GM23338 (cell line): ENCODE data around the gene B4GALT4. TPM values are rescaled to one million over a fixed set of nuclear protein-coding genes. Genes with fewer than 3 reads are reported as not detected.
A peak's percentile ranks its signal among the peaks of the same experiment; 100 is the strongest.

ENCODE experiments used
- ATAC-seq: fragments of 200-7000 bp; cut with Tn5 transposase; 3 replicates; pipeline ENCODE4 v1.9.1; 2020
- DNase-seq: peaks from one replicate; pipeline ENCODE4 v3.0.0-alpha.2; 2015; ENCODE audit warnings: low spot score
- H2AFZ ChIP-seq: fragments of 200-600 bp; sonication (generic); 2 replicates; pipeline ENCODE4 v1.8.0; 2016; ENCODE audit warnings: antibody characterized with exemption, mild to moderate bottlenecking, moderate library complexity
- H3F3A ChIP-seq: fragments of 200-600 bp; sonication (generic); replicated peaks from 2 replicates; pipeline ENCODE4 v1.8.0; 2017; ENCODE audit warnings: antibody characterized with exemption, mixed run types, low read depth
- H3K27ac ChIP-seq: fragments of 200-600 bp; sonication (generic); 2 replicates; pipeline ENCODE4 v1.6.1; 2016; ENCODE audit warnings: low read depth
- H3K27me3 ChIP-seq: fragments of 200-600 bp; sonication (generic); 2 replicates; pipeline ENCODE4 v1.8.0; 2016; ENCODE audit warnings: mild to moderate bottlenecking, mixed run types, moderate library complexity; ENCODE audit not compliant: insufficient read depth
- H3K36me3 ChIP-seq: fragments of 200-600 bp; sonication (generic); 2 replicates; pipeline ENCODE4 v1.8.0; 2016; ENCODE audit warnings: mild to moderate bottlenecking; ENCODE audit not compliant: insufficient read depth
- H3K4me1 ChIP-seq: fragments of 200-600 bp; sonication (generic); 2 replicates; pipeline ENCODE4 v1.8.0; 2016; ENCODE audit warnings: mild to moderate bottlenecking, moderate library complexity; ENCODE audit not compliant: insufficient read depth
- H3K4me2 ChIP-seq: fragments of 200-600 bp; sonication (generic); 2 replicates; pipeline ENCODE4 v1.7.1; 2017; ENCODE audit warnings: mixed run types
- H3K4me3 ChIP-seq: fragments of 200-600 bp; sonication (generic); 2 replicates; pipeline ENCODE4 v1.6.1; 2016; ENCODE audit warnings: mixed run types
- H3K79me2 ChIP-seq: fragments of 200-600 bp; sonication (generic); replicated peaks from 2 replicates; pipeline ENCODE4 v1.8.0; 2017; ENCODE audit warnings: mild to moderate bottlenecking; ENCODE audit not compliant: insufficient read depth
- H3K9me2 ChIP-seq: fragments of 200-600 bp; sonication (generic); 2 replicates; pipeline ENCODE4 v1.8.0; 2017; ENCODE audit not compliant: insufficient read depth
- H4K20me1 ChIP-seq: fragments of 200-600 bp; sonication (generic); replicated peaks from 2 replicates; pipeline ENCODE4 v1.8.0; 2017; ENCODE audit warnings: mild to moderate bottlenecking; ENCODE audit not compliant: insufficient read depth
- H3K27ac Mint-ChIP-seq: 2 replicates; pipeline ENCODE4 v1.8.0; 2020; ENCODE audit warnings: inconsistent platforms, mild to moderate bottlenecking, moderate library complexity, mixed read lengths
- H3K27me3 Mint-ChIP-seq: 3 replicates; pipeline ENCODE4 v1.8.0; 2022; ENCODE audit warnings: low read depth, mild to moderate bottlenecking, moderate library complexity, mixed read lengths, inconsistent platforms; ENCODE audit not compliant: insufficient read depth, poor library complexity
- H3K36me3 Mint-ChIP-seq: 3 replicates; pipeline ENCODE4 v1.8.0; 2021; ENCODE audit warnings: low read depth, mild to moderate bottlenecking, inconsistent platforms, moderate library complexity, mixed read lengths
- H3K4me1 Mint-ChIP-seq: 3 replicates; pipeline ENCODE4 v1.8.0; 2020; ENCODE audit warnings: mild to moderate bottlenecking, inconsistent platforms, mixed read lengths
- H3K4me3 Mint-ChIP-seq: 3 replicates; pipeline ENCODE4 v1.8.0; 2021; ENCODE audit warnings: moderate library complexity, mild to moderate bottlenecking, inconsistent platforms, mixed read lengths
- H3K9me3 Mint-ChIP-seq: 3 replicates; pipeline ENCODE4 v1.8.0; 2020; ENCODE audit warnings: moderate library complexity, mild to moderate bottlenecking, inconsistent platforms, mixed read lengths
- CREB1 ChIP-seq: fragments of 250-450 bp; sonication (Bioruptor Pico); IDR thresholded peaks from 2 replicates; pipeline ENCODE4 v1.5.0; 2020; ENCODE audit warnings: low read depth, mild to moderate bottlenecking, moderate library complexity
- EZH2 ChIP-seq: fragments of 200-600 bp; sonication (generic); IDR thresholded peaks from one replicate; pipeline ENCODE4 v1.8.0; 2017; ENCODE audit warnings: antibody characterized with exemption, mild to moderate bottlenecking, low read depth; ENCODE audit not compliant: unreplicated experiment
- EZH2phosphoT487 ChIP-seq: fragments of 200-600 bp; sonication (generic); IDR thresholded peaks from one replicate; pipeline ENCODE4 v1.8.1; 2018; ENCODE audit warnings: antibody characterized with exemption; ENCODE audit not compliant: unreplicated experiment
- JUNB ChIP-seq: IDR thresholded peaks from one replicate; pipeline ENCODE4 v1.6.1; 2016; ENCODE audit warnings: antibody characterized with exemption; ENCODE audit not compliant: unreplicated experiment
- NANOG ChIP-seq: IDR thresholded peaks from 2 replicates; pipeline ENCODE4 v1.6.1; 2016; ENCODE audit warnings: antibody characterized with exemption, borderline replicate concordance
- POLR2AphosphoS5 ChIP-seq: IDR thresholded peaks from 2 replicates; pipeline ENCODE4 v1.6.1; 2016; ENCODE audit warnings: antibody characterized with exemption, low read depth
- STAT1 ChIP-seq: IDR thresholded peaks from one replicate; pipeline ENCODE4 v1.6.1; 2016; ENCODE audit warnings: antibody characterized with exemption; ENCODE audit not compliant: unreplicated experiment
- ZNF114 ChIP-seq: fragments of 250-450 bp; sonication (Bioruptor Pico); IDR thresholded peaks from 2 replicates; pipeline ENCODE4 v1.5.0; 2020; ENCODE audit warnings: mild to moderate bottlenecking, moderate library complexity
- ZNF331 ChIP-seq: fragments of 250-450 bp; sonication (Bioruptor Pico); IDR thresholded peaks from 2 replicates; pipeline ENCODE4 v1.5.0; 2020; ENCODE audit warnings: low read depth, mild to moderate bottlenecking, moderate library complexity
- polyA plus RNA-seq: library from polyadenylated mRNA; unstranded; fragments of >200 nt; fragmentation: Nextera tagmentation; extraction: Ambion mirVana; gene quantifications from 2 replicates; pipeline ENCODE4 v1.2.1, GENCODE V29; 2016
- total RNA-seq: library from RNA; depleted of rRNA; stranded (reverse); fragments of >200 nt; shearing (Covaris generic); gene quantifications from 2 replicates; pipeline ENCODE4 v1.2.3, GENCODE V29; 2014
- TF ChIP-seq, protein P1 (sequence below): IDR thresholded peaks from 2 replicates; pipeline ENCODE4 v1.6.1; 2016; ENCODE audit warnings: antibody characterized with exemption
- TF ChIP-seq, protein P2 (sequence below): fragments of 250-450 bp; sonication (Bioruptor Pico); IDR thresholded peaks from 2 replicates; pipeline ENCODE4 v1.5.0; 2020; ENCODE audit warnings: mild to moderate bottlenecking, moderate library complexity

Gene B4GALT4
- total and polyA plus RNA-seq, 2 experiments from 2014 or later, result 38.3 to 45.3 TPM

DNA sequence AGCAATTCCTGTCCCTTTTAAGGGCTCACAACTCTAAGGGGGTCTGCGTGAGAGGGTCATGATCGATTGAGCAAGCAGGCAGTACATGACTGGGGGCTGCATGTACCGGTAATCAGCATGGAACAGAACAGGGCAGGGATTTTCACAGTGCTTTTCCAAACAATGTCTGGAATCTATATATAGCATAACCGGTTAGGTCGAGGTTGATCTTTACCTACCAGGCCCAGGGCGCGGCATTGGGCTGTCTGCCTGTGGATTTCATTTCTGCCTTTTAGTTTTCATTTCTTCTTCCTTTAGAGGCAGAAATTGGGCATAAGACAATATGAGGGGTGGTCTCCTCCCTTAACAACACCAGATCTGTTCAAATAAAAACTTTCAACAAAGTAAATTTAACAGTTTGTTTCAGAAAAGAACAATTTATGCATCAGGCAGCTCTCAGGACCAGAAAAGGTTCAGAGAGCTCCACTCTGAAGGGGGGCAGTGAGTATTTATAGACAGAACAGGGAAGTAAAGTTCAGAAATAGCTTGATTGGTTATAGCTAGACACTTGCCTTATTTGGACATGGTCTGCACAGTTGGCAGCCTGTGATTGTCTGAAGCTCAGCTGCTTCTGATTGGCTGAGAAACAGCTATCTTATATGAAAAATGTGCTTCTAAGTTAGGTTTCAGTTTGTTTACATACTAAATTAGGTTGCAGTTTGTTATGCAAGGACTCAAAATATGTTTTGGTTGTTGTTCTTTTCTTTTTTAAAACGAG lies 17.2 kb upstream of the B4GALT4 start:
- peaks cover 12% of the 10 kb centered on the region for H3K27me3 Mint-ChIP-seq
- no peaks in the 10 kb centered on the region for H3K9me2 ChIP-seq
- H3K4me1 Mint-ChIP-seq, result peaks cover 50% of the 10 kb centered on the region
- no peak overlapping the region for H3K4me3 Mint-ChIP-seq
- TF ChIP-seq, protein P1, sequence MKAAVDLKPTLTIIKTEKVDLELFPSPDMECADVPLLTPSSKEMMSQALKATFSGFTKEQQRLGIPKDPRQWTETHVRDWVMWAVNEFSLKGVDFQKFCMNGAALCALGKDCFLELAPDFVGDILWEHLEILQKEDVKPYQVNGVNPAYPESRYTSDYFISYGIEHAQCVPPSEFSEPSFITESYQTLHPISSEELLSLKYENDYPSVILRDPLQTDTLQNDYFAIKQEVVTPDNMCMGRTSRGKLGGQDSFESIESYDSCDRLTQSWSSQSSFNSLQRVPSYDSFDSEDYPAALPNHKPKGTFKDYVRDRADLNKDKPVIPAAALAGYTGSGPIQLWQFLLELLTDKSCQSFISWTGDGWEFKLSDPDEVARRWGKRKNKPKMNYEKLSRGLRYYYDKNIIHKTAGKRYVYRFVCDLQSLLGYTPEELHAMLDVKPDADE, result no peak
- TF ChIP-seq CREB1 (CRISPR knock-in tag), result no peak
- no peak for TF ChIP-seq EZH2phosphoT487
- TF ChIP-seq, protein P2, sequence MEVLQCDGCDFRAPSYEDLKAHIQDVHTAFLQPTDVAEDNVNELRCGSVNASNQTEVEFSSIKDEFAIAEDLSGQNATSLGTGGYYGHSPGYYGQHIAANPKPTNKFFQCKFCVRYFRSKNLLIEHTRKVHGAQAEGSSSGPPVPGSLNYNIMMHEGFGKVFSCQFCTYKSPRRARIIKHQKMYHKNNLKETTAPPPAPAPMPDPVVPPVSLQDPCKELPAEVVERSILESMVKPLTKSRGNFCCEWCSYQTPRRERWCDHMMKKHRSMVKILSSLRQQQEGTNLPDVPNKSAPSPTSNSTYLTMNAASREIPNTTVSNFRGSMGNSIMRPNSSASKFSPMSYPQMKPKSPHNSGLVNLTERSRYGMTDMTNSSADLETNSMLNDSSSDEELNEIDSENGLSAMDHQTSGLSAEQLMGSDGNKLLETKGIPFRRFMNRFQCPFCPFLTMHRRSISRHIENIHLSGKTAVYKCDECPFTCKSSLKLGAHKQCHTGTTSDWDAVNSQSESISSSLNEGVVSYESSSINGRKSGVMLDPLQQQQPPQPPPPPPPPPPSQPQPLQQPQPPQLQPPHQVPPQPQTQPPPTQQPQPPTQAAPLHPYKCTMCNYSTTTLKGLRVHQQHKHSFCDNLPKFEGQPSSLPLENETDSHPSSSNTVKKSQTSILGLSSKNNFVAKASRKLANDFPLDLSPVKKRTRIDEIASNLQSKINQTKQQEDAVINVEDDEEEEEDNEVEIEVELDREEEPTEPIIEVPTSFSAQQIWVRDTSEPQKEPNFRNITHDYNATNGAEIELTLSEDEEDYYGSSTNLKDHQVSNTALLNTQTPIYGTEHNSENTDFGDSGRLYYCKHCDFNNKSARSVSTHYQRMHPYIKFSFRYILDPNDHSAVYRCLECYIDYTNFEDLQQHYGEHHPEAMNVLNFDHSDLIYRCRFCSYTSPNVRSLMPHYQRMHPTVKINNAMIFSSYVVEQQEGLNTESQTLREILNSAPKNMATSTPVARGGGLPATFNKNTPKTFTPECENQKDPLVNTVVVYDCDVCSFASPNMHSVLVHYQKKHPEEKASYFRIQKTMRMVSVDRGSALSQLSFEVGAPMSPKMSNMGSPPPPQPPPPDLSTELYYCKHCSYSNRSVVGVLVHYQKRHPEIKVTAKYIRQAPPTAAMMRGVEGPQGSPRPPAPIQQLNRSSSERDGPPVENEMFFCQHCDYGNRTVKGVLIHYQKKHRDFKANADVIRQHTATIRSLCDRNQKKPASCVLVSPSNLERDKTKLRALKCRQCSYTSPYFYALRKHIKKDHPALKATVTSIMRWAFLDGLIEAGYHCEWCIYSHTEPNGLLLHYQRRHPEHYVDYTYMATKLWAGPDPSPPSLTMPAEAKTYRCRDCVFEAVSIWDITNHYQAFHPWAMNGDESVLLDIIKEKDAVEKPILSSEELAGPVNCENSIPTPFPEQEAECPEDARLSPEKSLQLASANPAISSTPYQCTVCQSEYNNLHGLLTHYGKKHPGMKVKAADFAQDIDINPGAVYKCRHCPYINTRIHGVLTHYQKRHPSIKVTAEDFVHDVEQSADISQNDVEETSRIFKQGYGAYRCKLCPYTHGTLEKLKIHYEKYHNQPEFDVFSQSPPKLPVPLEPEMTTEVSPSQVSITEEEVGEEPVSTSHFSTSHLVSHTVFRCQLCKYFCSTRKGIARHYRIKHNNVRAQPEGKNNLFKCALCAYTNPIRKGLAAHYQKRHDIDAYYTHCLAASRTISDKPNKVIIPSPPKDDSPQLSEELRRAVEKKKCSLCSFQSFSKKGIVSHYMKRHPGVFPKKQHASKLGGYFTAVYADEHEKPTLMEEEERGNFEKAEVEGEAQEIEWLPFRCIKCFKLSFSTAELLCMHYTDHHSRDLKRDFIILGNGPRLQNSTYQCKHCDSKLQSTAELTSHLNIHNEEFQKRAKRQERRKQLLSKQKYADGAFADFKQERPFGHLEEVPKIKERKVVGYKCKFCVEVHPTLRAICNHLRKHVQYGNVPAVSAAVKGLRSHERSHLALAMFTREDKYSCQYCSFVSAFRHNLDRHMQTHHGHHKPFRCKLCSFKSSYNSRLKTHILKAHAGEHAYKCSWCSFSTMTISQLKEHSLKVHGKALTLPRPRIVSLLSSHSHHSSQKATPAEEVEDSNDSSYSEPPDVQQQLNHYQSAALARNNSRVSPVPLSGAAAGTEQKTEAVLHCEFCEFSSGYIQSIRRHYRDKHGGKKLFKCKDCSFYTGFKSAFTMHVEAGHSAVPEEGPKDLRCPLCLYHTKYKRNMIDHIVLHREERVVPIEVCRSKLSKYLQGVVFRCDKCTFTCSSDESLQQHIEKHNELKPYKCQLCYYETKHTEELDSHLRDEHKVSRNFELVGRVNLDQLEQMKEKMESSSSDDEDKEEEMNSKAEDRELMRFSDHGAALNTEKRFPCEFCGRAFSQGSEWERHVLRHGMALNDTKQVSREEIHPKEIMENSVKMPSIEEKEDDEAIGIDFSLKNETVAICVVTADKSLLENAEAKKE (CRISPR knock-in tag), result no peak
- no peak for TF ChIP-seq POLR2AphosphoS5
- no peak for TF ChIP-seq NANOG
- TF ChIP-seq STAT1, result no peak
- TF ChIP-seq JUNB, result no peak
- TF ChIP-seq ZNF114, result no peak
- no peak for TF ChIP-seq ZNF331
- no peak for TF ChIP-seq EZH2
- no peaks in the 10 kb centered on the region for H3K36me3 ChIP-seq
- H3K27ac ChIP-seq, result peak overlapping the region; percentile 94; the same call in 1 of the 2 replicates
- no peak for DNase-seq
- no peak overlapping the region for H3K4me3 ChIP-seq
- H3K4me1 ChIP-seq, result peaks cover 51% of the 10 kb centered on the region
- H4K20me1 ChIP-seq, result no peaks in the 10 kb centered on the region
- no peaks in the 10 kb centered on the region for H3K27me3 ChIP-seq
- ATAC-seq, result no peak
- H3K79me2 ChIP-seq, result no peaks in the 10 kb centered on the region
- peaks cover 16% of the 10 kb centered on the region for H3K36me3 Mint-ChIP-seq
- H3K27ac Mint-ChIP-seq, result no peak overlapping the region; the same call in 1 of the 2 replicates
- no peaks in the 10 kb centered on the region for H3F3A ChIP-seq
- no peak overlapping the region for H2AFZ ChIP-seq
- 0 out of 2 replicates have a peak overlapping the region, but pooled peaks have one; percentile 10 for H3K4me2 ChIP-seq
- peaks cover 20% of the 10 kb centered on the region for H3K9me3 Mint-ChIP-seq
